NOMO-1 (cell line): Measurements from ENCODE around the gene CRADD.
"Not testable (repeated sequence)": the region's sequence is repeated elsewhere in the genome, so short reads cannot be mapped to it uniquely, and the experiment has no call there.

Source experiments
- DNase-seq, 2 experiments: peaks; one replicate each; lab custom pipeline; 2025; ENCODE audit not compliant: unreplicated experiment in 2 of 2; lab: John Stamatoyannopoulos, UW

The CRADD gene

DNA sequence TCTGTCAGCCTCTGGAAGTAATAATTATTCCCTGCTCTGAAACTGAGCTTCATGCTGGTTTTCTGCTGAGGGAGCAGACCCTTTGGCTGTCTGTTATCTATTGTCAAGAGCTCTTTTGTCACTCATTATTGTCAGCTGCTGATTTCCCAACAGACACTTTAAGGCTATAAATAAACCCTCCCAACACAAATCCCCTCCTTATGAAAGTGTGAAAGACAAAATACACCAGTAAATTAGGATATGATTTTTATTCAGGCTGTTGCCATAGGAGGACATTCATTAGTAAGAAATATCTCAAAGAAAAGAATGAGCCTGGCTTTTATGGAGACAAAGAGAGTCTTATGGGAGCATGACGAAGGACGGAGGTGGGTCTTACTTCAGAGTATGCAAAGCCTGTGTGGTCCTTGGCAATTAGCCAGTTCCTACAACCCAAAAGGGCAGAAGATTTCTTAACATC lies 180.8 kb downstream of the CRADD start:
- no peak for DNase-seq

- DNase-seq = no peak
These were observed 183.6 kb downstream of the CRADD start for GRCh38 chr12:93860668-93861373.

- DNase-seq = no peak
These were observed 185.2 kb downstream of the CRADD start for GRCh38 chr12:93862424-93862823.

- DNase-seq = no peak
These were observed 188.6 kb downstream of the CRADD start for GRCh38 chr12:93865751-93866150.

GRCh38 chr12:93868771-93869170 lies 191.6 kb downstream of the CRADD start:
- DNase-seq = no peak

DNA sequence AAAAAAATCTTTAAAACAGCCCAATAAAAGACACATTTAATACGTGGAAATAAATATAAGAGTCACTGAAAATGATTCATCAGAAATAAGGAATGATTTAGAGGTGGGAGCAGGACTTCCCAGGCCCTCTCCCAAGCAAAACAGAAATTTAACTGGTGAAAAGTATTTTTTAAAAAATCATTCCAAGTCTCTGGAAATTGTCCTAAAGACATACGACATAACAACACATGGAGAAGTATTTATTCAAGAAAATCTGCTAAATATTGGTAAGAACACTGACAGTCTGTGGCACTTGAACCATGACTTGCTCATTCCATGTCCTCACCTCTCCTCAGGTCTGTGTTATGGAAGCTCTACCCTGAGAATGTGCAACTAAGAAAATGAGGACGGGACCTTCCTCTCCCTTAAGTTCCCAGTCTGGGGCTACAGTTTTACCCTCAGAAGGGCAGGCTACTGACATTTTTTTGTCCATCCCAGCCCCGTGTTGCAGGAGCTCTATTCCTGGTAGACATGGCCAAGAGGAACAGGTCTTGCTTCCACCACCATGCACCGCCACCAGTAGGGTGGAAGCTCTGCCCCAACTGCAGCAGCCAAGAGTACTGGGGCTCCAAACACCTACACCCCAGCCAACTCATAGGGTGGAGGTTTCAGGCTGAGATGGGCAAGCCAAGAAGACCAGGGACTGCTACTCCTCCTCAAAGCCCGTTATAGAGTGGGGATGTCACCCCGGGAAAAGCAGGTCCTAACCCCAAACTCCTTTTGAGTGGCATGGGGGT lies 193.0 kb downstream of the CRADD start:
- DNase-seq = no peak

GRCh38 chr12:93871566-93871965 lies 194.4 kb downstream of the CRADD start:
- DNase-seq = not testable (repeated sequence)

DNA sequence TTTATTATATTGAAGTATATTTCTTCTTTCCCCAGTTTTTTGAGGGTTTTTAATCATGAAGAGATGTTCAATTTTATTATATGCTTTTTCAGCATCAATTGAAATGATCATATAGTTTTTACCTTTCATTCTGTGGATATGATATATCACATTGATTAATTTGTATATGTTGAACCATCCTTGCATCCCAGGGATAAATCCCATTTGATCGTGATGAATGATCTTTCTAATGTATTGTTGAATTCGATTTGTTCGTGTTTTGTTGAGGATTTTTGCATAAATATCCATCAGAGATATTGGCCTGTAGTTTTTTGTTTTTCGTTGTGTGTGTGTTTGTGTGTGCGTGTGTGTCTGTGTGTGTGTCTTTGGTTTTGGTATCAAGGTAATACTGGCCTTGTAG lies 196.4 kb downstream of the CRADD start:
- no peak for DNase-seq

DNA sequence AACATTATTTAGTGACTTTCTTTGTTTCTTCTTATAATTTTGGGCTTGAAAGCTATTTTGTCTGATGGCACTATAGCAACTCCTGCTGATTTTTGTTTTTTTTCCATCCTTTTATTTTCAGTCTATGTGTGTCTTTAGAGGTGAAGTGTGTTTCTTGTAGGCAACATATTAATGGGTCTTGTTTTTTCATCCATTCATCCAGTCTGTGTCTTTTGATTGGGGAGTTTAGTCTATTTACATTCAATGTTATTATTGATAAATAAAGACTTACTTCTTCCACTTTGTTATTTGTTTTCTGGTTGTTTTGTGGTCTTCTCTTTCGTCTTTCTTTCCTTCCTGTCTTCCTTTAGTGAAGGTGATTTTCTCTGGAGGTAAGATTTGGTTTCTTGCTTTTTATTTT lies 198.0 kb downstream of the CRADD start:
- no peak for DNase-seq

- no peak for DNase-seq
These were observed 199.2 kb downstream of the CRADD start for GRCh38 chr12:93876360-93876759.

- no peak for DNase-seq
These were observed 200.3 kb downstream of the CRADD start for GRCh38 chr12:93877446-93877845.

- no peak for DNase-seq
These were observed 202.6 kb downstream of the CRADD start for GRCh38 chr12:93879476-93880421.

DNA sequence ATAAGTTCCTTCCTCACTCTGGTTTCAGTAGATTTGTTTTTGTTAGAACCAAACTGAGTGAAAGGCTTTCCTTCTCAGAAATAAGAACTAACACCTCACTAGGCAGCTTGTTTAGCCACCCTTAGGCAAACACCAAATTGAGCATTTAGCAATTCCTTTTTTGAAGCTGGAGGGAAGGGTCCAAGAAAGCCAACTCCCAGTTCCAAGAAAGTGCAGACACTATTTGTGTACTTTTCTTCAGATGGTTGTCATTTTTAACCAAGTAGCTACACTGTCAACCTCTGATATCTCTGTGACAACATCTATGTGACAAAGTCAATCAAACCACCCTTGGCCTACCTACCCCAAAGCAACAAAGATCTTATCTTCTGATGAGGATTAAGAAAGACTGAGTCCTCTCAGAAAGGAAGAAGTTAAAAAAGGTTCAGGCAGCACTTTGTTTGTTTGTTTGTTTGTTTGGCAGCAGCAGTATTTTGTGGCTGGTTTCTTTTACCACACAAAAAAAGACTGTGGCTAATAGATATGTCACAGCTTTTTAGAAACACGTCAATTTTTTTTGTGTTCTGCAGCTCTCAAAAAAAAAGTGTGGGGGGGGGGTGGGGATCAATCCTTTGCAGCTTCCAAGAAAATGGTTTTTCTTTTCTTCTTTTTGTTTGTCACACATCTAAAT lies 203.8 kb downstream of the CRADD start:
- DNase-seq = no peak

- no peak for DNase-seq
These were observed 205.6 kb downstream of the CRADD start for GRCh38 chr12:93882763-93883162.

GRCh38 chr12:93883436-93884154 lies 206.4 kb downstream of the CRADD start:
- DNase-seq = no peak

GRCh38 chr12:93884794-93885460 lies 207.8 kb downstream of the CRADD start:
- DNase-seq = no peak

GRCh38 chr12:93885973-93886532 lies 208.9 kb downstream of the CRADD start:
- not testable (repeated sequence) for DNase-seq

GRCh38 chr12:93886533-93887511 lies 209.6 kb downstream of the CRADD start:
- no peak for DNase-seq
